HG02759 (cell line): ENCODE measurements around the gene ANXA1.

Experiments
- ATAC-seq: cut with Tn5 transposase; IDR thresholded peaks from one replicate; pipeline ENCODE4 v1.9.1; 2021; ENCODE audit warnings: mild to moderate bottlenecking, moderate library complexity; ENCODE audit not compliant: unreplicated experiment

Gene ANXA1

GRCh38 chr9:73137914-73138313, 13.8 kb upstream of the ANXA1 start:
- no peak for ATAC-seq

GRCh38 chr9:73138516-73138915, 13.1 kb upstream of the ANXA1 start:
- no peak for ATAC-seq

GRCh38 chr9:73141282-73141681, 10.4 kb upstream of the ANXA1 start:
- no peak for ATAC-seq

- ATAC-seq: no peak
Measured at GRCh38 chr9:73143711-73144328, 7.8 kb upstream of the ANXA1 start.

GRCh38 chr9:73146111-73146815, 5.4 kb upstream of the ANXA1 start:
- ATAC-seq: no peak

- no peak for ATAC-seq
Measured at GRCh38 chr9:73148447-73148937, 3.2 kb upstream of the ANXA1 start.

- ATAC-seq: peak; percentile 79
Measured at GRCh38 chr9:73149371-73150067, 2.1 kb upstream of the ANXA1 start.

- ATAC-seq: no peak
Measured at GRCh38 chr9:73152543-73152844, 829 bp downstream of the ANXA1 start.

- peak; percentile 67 for ATAC-seq
Measured at GRCh38 chr9:73152953-73153352, 1.3 kb downstream of the ANXA1 start.

GRCh38 chr9:73153793-73154227, 2.1 kb downstream of the ANXA1 start:
- ATAC-seq: no peak

GRCh38 chr9:73154271-73154670, 2.6 kb downstream of the ANXA1 start:
- ATAC-seq: no peak

GRCh38 chr9:73154722-73155121, 3.1 kb downstream of the ANXA1 start:
- ATAC-seq: no peak

GRCh38 chr9:73155377-73155776, 3.7 kb downstream of the ANXA1 start:
- ATAC-seq: no peak

- ATAC-seq: no peak
Measured at GRCh38 chr9:73155968-73156864, 4.6 kb downstream of the ANXA1 start.

GRCh38 chr9:73156865-73157187, 5.2 kb downstream of the ANXA1 start:
- no peak for ATAC-seq

- ATAC-seq: peak; percentile 36
Measured at GRCh38 chr9:73157811-73158210, 6.1 kb downstream of the ANXA1 start.

- ATAC-seq: no peak
Measured at GRCh38 chr9:73158723-73159122, 7.1 kb downstream of the ANXA1 start.

GRCh38 chr9:73160868-73161267, 9.2 kb downstream of the ANXA1 start:
- no peak for ATAC-seq

GRCh38 chr9:73162987-73163768, 11.5 kb downstream of the ANXA1 start:
- ATAC-seq: no peak

GRCh38 chr9:73165911-73166310, 14.2 kb downstream of the ANXA1 start:
- ATAC-seq: no peak
